K562 (cell line): ENCODE data around the gene N4BP2. TPM values are rescaled to one million over a fixed set of nuclear protein-coding genes. Genes with fewer than 3 reads are reported as not detected.

Source experiments
- DMBX1 ChIP-seq: fragments of 250-450 bp; sonication (Bioruptor Pico); IDR thresholded peaks from 2 replicates; pipeline ENCODE4 v1.8.0; 2022; ENCODE audit warnings: inconsistent platforms, mild to moderate bottlenecking, moderate library complexity, borderline replicate concordance
- EHMT2 ChIP-seq: fragments of 450-650 bp; IDR thresholded peaks from 2 replicates; pipeline ENCODE4 v1.6.1; 2018; ENCODE audit warnings: antibody characterized with exemption
- HDAC6 ChIP-seq: IDR thresholded peaks from 2 replicates; pipeline ENCODE4 v1.6.1; 2012; ENCODE audit warnings: low read depth, mild to moderate bottlenecking, control low read depth, inconsistent platforms, low read length, moderate library complexity
- NRF1 ChIP-seq, 2 experiments: fragments of 450-650 bp; IDR thresholded peaks in 1 of 2; conservative IDR thresholded peaks in 1 of 2; 2 replicates each; pipeline ENCODE4 v1.6.1; 2014; ENCODE audit warnings: mild to moderate bottlenecking in 2 of 2
- ZFX ChIP-seq: sonication (generic); formaldehyde crosslinking; IDR thresholded peaks from 2 replicates; pipeline ENCODE4 v1.8.0; 2022; ENCODE audit warnings: mild to moderate bottlenecking, missing genetic modification reagents, moderate library complexity
- ZNF644 ChIP-seq: fragments of 200-800 bp; sonication (Bioruptor generic); IDR thresholded peaks from 2 replicates; pipeline ENCODE4 v1.6.1; 2016; ENCODE audit warnings: low read depth, missing genetic modification characterization, missing compliant biosample characterization
- polyA plus RNA-seq, 8 experiments: library from polyadenylated mRNA; depleted of rRNA in 4 of 8; stranded (reverse) in 5 of 8; unstranded in 3 of 8; fragments of >200 nt; fragmentation: Nextera tagmentation in 2 of 8; fragmentation: Illumina TruSeq in 1 of 8; extraction: Ambion mirVana in 2 of 8; extraction: Trizol in 1 of 8; gene quantifications; 2 replicates each; pipeline versions ENCODE4 v1.2.1 to v1.2.3, GENCODE V29; 2011 to 2014; ENCODE audit warnings: inconsistent platforms in 1 of 8, missing spikeins in 1 of 8
- total RNA-seq, 7 experiments: library from RNA; depleted of rRNA in 6 of 7; stranded (reverse); fragments of >200 nt in 6 of 7; fragmentation: Illumina TruSeq in 2 of 7; extraction: Trizol in 2 of 7; gene quantifications; 2 replicates each; pipeline versions ENCODE4 v1.2.1 to v1.2.3, GENCODE V29; 2011 to 2021; ENCODE audit warnings: low replicate concordance in 1 of 7
- TF ChIP-seq, protein P1 (sequence below), 2 experiments: fragments of 450-650 bp in 1 of 2; sonication (generic) in 1 of 2; formaldehyde crosslinking in 1 of 2; IDR thresholded peaks; 2 replicates each; pipeline versions ENCODE4 v1.7.1 to v1.9.0; 2016 to 2022; ENCODE audit warnings: inconsistent platforms in 1 of 2, mild to moderate bottlenecking in 1 of 2, missing genetic modification reagents in 1 of 2
- TF ChIP-seq, protein P2 (sequence below), 2 experiments: fragments of 450-650 bp; IDR thresholded peaks; 2 replicates each; pipeline ENCODE4 v1.6.1; 2018; ENCODE audit warnings: mild to moderate bottlenecking in 2 of 2, low read depth in 1 of 2; ENCODE audit not compliant: partially characterized antibody in 2 of 2
- TF ChIP-seq, protein P3 (sequence below): fragments of 150-350 bp; conservative IDR thresholded peaks from 2 replicates; pipeline ENCODE4 v1.6.1; 2014; ENCODE audit warnings: low read length

N4BP2 gene
- total and polyA plus RNA-seq, 9 of the 15 experiments (the other 6 are each of a cell fraction or from before 2014, with no cell fraction given): 2.7 to 12.6 (median 7.6) TPM

GRCh38 chr4:40055863-40056715, 561 bp upstream of the N4BP2 start (continued):
- TF ChIP-seq, protein P1, sequence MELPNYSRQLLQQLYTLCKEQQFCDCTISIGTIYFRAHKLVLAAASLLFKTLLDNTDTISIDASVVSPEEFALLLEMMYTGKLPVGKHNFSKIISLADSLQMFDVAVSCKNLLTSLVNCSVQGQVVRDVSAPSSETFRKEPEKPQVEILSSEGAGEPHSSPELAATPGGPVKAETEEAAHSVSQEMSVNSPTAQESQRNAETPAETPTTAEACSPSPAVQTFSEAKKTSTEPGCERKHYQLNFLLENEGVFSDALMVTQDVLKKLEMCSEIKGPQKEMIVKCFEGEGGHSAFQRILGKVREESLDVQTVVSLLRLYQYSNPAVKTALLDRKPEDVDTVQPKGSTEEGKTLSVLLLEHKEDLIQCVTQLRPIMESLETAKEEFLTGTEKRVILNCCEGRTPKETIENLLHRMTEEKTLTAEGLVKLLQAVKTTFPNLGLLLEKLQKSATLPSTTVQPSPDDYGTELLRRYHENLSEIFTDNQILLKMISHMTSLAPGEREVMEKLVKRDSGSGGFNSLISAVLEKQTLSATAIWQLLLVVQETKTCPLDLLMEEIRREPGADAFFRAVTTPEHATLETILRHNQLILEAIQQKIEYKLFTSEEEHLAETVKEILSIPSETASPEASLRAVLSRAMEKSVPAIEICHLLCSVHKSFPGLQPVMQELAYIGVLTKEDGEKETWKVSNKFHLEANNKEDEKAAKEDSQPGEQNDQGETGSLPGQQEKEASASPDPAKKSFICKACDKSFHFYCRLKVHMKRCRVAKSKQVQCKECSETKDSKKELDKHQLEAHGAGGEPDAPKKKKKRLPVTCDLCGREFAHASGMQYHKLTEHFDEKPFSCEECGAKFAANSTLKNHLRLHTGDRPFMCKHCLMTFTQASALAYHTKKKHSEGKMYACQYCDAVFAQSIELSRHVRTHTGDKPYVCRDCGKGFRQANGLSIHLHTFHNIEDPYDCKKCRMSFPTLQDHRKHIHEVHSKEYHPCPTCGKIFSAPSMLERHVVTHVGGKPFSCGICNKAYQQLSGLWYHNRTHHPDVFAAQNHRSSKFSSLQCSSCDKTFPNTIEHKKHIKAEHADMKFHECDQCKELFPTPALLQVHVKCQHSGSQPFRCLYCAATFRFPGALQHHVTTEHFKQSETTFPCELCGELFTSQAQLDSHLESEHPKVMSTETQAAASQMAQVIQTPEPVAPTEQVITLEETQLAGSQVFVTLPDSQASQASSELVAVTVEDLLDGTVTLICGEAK (IDR thresholded peaks at IDR 0.05): 0 out of 2 replicates have a peak, but pooled peaks have one; percentile 15
- TF ChIP-seq, protein P1 (CRISPR knock-in tag; IDR thresholded peaks at IDR 0.05): no peak
- TF ChIP-seq HDAC6: no peak
- TF ChIP-seq, protein P2, sequence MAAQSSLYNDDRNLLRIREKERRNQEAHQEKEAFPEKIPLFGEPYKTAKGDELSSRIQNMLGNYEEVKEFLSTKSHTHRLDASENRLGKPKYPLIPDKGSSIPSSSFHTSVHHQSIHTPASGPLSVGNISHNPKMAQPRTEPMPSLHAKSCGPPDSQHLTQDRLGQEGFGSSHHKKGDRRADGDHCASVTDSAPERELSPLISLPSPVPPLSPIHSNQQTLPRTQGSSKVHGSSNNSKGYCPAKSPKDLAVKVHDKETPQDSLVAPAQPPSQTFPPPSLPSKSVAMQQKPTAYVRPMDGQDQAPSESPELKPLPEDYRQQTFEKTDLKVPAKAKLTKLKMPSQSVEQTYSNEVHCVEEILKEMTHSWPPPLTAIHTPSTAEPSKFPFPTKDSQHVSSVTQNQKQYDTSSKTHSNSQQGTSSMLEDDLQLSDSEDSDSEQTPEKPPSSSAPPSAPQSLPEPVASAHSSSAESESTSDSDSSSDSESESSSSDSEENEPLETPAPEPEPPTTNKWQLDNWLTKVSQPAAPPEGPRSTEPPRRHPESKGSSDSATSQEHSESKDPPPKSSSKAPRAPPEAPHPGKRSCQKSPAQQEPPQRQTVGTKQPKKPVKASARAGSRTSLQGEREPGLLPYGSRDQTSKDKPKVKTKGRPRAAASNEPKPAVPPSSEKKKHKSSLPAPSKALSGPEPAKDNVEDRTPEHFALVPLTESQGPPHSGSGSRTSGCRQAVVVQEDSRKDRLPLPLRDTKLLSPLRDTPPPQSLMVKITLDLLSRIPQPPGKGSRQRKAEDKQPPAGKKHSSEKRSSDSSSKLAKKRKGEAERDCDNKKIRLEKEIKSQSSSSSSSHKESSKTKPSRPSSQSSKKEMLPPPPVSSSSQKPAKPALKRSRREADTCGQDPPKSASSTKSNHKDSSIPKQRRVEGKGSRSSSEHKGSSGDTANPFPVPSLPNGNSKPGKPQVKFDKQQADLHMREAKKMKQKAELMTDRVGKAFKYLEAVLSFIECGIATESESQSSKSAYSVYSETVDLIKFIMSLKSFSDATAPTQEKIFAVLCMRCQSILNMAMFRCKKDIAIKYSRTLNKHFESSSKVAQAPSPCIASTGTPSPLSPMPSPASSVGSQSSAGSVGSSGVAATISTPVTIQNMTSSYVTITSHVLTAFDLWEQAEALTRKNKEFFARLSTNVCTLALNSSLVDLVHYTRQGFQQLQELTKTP (IDR thresholded peaks at IDR 0.05; ENCODE audit: low read depth in 1 of 2, partially characterized antibody in 2 of 2): peak in 1 of 2 experiments; percentile 37
- TF ChIP-seq EHMT2: no peak
- TF ChIP-seq NRF1 (conservative IDR thresholded peaks at IDR 0.05 in 1 of 2, IDR thresholded peaks at IDR 0.05 in 1 of 2): peak in 1 of 2 experiments; percentile 12; a peak in 1 of 4 replicates
- TF ChIP-seq, protein P3, sequence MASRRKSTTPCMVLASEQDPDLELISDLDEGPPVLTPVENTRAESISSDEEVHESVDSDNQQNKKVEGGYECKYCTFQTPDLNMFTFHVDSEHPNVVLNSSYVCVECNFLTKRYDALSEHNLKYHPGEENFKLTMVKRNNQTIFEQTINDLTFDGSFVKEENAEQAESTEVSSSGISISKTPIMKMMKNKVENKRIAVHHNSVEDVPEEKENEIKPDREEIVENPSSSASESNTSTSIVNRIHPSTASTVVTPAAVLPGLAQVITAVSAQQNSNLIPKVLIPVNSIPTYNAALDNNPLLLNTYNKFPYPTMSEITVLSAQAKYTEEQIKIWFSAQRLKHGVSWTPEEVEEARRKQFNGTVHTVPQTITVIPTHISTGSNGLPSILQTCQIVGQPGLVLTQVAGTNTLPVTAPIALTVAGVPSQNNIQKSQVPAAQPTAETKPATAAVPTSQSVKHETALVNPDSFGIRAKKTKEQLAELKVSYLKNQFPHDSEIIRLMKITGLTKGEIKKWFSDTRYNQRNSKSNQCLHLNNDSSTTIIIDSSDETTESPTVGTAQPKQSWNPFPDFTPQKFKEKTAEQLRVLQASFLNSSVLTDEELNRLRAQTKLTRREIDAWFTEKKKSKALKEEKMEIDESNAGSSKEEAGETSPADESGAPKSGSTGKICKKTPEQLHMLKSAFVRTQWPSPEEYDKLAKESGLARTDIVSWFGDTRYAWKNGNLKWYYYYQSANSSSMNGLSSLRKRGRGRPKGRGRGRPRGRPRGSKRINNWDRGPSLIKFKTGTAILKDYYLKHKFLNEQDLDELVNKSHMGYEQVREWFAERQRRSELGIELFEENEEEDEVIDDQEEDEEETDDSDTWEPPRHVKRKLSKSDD: no peak
- peak; percentile 93 for TF ChIP-seq ZFX (CRISPR knock-in tag)
- peak; percentile 66; the same call in 1 of the 2 replicates for TF ChIP-seq ZNF644
- TF ChIP-seq DMBX1 (CRISPR knock-in tag): peak; percentile 28; the same call in 1 of the 2 replicates
